NK-92 (cell line): ENCODE data around the gene EAPP.
"Not testable (repeated sequence)": the region's sequence is repeated elsewhere in the genome, so short reads cannot be mapped to it uniquely, and the experiment has no call there.

Experiments used
- DNase-seq: peaks from one replicate; lab custom pipeline; 2025; ENCODE audit not compliant: unreplicated experiment; lab: John Stamatoyannopoulos, UW

EAPP gene

GRCh38 chr14:34538871-34539406 lies 562 bp downstream of the EAPP start:
- DNase-seq: no peak

GRCh38 chr14:34538096-34538495 lies 1.4 kb downstream of the EAPP start:
- not testable (repeated sequence) for DNase-seq

DNA sequence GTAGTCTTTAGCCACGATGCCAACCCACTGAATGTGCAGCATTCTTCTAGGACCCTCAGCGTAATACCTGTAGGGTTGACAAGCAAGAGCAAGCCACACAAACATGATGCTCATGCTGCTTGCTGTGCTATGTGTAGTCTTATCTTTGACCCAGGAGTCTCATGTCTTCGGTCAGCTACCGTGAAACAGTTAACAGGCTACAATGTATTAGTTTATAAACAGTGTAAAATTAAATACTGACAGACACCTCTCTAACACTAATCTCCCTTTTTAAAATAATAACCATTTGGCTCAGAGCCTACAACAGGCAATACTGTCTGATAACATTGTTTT lies 1.9 kb downstream of the EAPP start:
- DNase-seq: no peak

GRCh38 chr14:34536951-34537676 lies 2.4 kb downstream of the EAPP start:
- no peak for DNase-seq

- DNase-seq: no peak
Observed at GRCh38 chr14:34527591-34527990, 11.9 kb downstream of the EAPP start.

GRCh38 chr14:34524216-34524615 lies 15.3 kb downstream of the EAPP start:
- DNase-seq: not testable (repeated sequence)

- no peak for DNase-seq
Observed at GRCh38 chr14:34522496-34522895, 17.0 kb downstream of the EAPP start.

DNA sequence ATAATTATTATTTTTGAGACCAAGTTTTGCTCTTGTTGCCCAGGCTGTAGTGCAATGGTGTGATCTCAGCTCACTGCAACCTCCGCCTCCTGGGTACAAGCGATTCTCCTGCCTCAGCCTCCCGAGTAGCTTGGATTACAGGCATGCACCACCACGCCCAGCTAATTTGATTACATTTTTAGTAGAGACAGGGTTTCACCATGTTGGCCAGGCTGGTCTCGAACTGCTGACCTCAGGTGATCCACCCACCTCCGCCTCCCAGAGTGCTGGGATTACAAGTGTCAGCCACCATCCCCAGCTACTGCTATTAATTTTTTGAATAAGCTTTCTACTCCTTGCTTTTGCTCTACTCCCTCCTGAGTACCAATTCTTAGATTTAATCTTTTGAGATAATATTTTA lies 18.4 kb downstream of the EAPP start:
- not testable (repeated sequence) for DNase-seq

DNA sequence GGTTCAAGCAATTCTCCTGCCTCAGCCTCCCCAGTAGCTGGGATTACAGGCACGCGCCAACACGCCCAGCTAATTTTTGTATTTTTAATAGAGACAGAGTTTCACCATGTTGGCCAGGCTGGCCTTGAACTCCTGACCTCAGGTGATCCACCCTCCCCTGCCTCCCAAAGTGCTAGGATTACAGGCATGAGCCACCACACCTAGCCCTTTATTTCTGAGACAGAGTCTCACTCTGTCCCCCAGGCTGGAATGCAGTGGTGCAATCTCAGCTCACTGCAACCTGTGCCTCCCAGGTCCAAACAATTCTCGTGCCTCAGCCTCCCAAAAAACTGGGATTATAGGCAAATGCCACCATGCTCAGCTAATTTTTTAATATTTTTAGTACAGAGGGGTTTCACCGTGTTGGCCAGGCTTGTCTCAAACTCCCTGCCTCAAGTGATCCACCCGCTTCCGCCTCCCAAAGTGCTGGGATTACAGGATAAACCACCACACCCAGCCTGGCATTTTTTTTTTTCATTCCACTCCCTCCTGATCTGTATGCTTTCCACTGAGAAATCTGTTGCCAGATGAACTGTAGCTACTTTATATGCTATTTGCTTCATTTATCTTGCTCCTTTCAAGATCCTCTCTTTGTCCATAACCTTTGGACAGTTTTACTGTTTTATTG lies 19.1 kb downstream of the EAPP start:
- DNase-seq: not testable (repeated sequence)

DNA sequence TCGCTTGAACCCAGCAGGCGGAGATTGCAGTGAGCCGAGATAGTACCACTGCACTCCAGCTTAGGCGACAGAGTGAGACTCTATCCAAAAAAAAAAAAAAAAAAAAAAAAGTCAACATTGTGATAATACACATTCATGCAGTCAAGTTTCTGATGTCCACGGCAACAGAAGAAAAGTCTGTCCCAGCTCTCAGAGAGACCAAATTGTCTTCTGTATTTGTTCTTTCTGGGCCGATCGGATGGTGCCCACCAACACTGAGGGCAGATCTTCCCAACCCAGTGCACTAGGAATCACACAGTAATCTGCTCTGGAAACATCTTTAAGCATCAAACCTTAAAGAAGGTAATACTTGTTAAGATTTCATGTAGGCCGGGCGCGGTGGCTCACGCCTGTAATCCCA lies 31.6 kb downstream of the EAPP start:
- DNase-seq: no peak

GRCh38 chr14:34507459-34507858 lies 32.0 kb downstream of the EAPP start:
- no peak for DNase-seq

GRCh38 chr14:34505124-34505491 lies 34.4 kb downstream of the EAPP start:
- DNase-seq: not testable (repeated sequence)

- not testable (repeated sequence) for DNase-seq
Observed at GRCh38 chr14:34504027-34504426, 35.5 kb downstream of the EAPP start.

DNA sequence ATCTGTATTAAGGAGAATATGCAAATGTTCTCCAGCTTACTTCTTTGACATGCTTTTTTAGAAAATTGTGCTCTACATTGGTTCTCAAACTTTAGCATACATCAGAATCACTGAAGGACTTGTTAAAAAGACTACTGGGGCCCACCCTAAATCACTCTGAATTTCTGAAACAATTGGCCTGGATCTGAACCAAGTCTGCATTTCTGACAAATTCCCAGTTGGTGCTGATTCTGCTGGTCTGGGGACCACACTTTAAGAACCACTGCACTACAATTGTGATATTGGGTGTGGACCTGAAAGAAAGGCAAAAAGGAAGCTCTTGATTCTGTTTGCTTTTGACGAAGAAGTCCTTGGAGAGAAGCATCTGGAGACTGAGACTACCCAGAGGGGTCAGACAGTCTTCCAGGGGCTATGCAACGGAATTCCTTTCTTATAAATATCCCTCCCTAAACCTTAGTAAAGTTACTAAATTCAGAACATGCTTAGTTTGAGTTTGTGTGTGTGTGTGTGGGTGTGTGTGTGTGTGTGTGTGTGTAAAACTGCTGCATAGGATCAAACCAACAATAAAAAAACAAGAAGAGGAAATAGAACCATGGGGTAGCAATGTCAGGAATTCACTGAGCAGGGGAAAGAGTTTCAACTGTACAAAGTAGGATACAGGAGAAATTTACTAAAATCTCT lies 36.8 kb downstream of the EAPP start:
- DNase-seq: no peak

DNA sequence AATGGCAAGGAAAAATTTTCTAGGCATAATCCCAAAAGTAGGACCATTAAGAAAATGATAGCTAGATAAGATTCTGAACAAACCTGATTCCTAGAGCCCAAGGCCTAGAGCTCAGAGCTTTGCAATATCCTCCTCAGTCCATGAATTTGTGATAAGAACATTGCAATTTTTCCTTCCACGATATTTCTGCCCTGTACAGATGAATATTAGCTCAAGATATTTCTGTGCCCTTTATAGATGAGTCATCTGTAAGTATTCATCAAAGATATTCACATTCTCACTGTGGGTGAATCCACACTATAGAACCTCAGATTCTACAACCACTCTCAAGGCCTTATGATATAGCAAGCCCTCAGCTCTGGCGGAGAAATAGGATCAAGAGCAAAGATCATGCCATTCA lies 37.5 kb downstream of the EAPP start:
- DNase-seq: no peak

- DNase-seq: no peak
Observed at GRCh38 chr14:34501004-34501580, 38.4 kb downstream of the EAPP start.

DNA sequence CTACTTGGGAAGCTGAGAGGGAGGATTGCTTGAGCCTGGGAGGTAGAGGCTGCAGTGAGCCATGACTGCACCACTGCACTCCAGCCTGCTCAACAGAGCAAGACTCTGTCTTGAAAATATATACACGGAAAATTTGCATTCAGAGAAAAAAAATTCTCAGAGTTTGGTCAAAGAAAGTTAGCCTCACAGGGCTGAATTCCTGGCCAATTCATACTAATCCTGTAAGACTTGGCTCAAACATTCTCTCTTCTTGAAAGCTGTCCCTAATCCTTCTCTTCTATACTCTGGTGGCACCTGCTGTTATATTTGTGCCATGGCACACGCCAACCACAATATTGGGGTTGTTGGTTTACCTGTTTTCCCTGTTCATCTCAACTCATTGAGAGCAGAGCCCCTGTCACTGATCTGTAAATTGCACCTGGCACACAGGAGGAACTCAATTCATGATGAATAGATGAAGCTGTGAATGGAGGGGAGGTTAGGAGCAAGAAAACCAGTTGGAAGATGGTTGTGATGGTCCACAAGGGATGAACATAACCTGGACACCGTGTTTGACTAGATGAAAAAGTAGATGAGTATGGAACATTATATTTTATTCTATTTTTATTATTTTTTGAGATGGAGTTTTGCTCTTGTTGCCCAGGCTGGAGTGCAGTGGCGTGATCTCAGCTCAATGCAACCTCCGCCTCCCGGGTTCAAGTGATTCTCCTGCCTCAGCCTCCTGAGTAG lies 40.7 kb downstream of the EAPP start:
- DNase-seq: no peak

DNA sequence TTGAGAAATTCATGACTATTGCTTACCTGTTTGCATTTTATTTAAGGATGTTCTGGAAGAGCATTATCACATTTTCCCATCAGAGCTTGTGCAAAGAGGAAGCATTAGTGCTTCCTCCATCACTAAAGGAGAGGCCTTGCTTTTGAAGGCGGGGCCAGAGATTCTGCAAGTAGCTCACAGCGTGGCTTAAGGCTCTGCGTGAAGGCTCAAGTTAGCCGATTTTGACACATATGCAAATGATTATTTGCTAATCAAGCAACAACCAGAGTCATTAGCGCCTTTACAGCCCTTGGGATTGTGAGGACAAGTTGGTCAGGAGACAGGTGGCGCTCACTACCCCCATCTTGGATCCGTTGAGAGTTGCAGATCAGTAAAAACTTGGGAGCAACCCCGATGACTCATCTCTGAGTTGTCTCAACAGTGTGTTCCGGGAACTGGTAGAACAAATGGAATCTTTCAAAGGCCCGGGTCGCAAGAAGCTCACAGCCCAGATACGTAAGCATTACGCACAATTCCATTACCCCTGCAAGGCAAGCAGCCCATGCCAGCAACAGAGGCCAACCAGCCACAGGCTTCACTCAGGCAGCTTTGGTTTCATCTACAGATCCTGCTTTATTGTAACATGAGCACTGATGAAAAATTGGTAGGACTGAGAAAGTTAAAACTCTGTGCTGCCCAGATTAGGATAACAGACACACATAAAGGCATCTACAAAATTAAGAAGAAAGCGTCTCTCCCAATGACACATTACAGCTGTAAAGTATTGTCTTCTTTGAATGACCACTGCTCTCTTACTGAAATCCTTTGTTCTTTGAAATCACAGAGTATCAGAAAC lies 42.6 kb downstream of the EAPP start:
- no peak for DNase-seq

GRCh38 chr14:34496007-34496678 lies 43.4 kb downstream of the EAPP start:
- DNase-seq: no peak

DNA sequence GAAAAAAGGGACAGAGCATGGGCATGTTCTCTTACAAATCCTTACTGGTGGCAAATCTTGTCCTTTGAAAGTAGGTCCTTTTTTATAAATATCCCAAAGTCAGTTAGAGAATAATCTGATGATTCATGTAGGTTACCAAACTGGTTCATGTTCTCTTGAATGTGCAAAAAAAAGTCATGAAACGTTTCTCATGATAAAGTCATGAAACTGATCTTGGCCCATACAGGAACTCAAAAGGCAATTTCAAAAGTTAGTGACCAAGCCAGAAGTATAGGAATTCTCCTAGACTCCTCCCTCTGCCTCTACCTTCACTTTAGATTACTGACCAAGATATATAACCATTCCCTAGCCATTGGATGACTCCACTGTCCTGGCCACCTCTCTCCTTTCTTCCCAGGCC lies 50.2 kb downstream of the EAPP start:
- no peak for DNase-seq
